PC-3 (cell line): ENCODE data around the gene FRAT2.

Source experiments
- EZH2 ChIP-seq: fragments of 300-600 bp; sonication (generic); IDR thresholded peaks from one replicate; pipeline ENCODE4 v1.6.1; 2017; ENCODE audit warnings: antibody characterized with exemption, mild to moderate bottlenecking, low read length; ENCODE audit not compliant: unreplicated experiment
- EZH2phosphoT487 ChIP-seq: fragments of 300-600 bp; sonication (generic); IDR thresholded peaks from 2 replicates; pipeline ENCODE4 v1.6.1; 2018; ENCODE audit warnings: mild to moderate bottlenecking, antibody characterized with exemption, low read length, borderline replicate concordance
- TF ChIP-seq, protein P1 (sequence below): fragments of 300-600 bp; sonication (generic); conservative IDR thresholded peaks from 2 replicates; pipeline ENCODE4 v1.5.1; 2017; ENCODE audit warnings: antibody characterized with exemption, low read depth, mild to moderate bottlenecking, low read length

DNA sequence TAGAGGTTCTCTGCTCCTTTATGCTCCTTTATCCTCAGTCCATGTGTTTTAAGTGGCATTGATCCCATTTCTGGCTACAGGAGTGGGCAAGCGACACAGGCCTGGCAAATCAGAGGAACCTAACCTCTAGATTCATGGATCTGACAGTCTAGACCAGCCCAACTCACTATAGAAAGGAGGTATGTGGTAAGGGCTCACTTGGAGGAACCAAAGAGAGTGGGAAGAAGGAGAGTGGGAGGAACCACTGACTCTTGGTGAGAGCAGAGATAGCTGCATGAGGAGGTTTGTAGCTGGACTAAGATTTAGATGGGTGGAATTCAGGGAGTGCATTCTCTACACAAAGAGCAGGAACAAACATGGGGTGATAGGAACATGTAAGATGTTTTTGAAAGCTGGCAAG lies 27.1 kb downstream of the FRAT2 start:
- TF ChIP-seq, protein P1, sequence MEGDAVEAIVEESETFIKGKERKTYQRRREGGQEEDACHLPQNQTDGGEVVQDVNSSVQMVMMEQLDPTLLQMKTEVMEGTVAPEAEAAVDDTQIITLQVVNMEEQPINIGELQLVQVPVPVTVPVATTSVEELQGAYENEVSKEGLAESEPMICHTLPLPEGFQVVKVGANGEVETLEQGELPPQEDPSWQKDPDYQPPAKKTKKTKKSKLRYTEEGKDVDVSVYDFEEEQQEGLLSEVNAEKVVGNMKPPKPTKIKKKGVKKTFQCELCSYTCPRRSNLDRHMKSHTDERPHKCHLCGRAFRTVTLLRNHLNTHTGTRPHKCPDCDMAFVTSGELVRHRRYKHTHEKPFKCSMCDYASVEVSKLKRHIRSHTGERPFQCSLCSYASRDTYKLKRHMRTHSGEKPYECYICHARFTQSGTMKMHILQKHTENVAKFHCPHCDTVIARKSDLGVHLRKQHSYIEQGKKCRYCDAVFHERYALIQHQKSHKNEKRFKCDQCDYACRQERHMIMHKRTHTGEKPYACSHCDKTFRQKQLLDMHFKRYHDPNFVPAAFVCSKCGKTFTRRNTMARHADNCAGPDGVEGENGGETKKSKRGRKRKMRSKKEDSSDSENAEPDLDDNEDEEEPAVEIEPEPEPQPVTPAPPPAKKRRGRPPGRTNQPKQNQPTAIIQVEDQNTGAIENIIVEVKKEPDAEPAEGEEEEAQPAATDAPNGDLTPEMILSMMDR: no peak
- no peak for TF ChIP-seq EZH2
- TF ChIP-seq EZH2phosphoT487: no peak
